Measurements from ENCODE around the gene PPP2R5E.

DNA sequence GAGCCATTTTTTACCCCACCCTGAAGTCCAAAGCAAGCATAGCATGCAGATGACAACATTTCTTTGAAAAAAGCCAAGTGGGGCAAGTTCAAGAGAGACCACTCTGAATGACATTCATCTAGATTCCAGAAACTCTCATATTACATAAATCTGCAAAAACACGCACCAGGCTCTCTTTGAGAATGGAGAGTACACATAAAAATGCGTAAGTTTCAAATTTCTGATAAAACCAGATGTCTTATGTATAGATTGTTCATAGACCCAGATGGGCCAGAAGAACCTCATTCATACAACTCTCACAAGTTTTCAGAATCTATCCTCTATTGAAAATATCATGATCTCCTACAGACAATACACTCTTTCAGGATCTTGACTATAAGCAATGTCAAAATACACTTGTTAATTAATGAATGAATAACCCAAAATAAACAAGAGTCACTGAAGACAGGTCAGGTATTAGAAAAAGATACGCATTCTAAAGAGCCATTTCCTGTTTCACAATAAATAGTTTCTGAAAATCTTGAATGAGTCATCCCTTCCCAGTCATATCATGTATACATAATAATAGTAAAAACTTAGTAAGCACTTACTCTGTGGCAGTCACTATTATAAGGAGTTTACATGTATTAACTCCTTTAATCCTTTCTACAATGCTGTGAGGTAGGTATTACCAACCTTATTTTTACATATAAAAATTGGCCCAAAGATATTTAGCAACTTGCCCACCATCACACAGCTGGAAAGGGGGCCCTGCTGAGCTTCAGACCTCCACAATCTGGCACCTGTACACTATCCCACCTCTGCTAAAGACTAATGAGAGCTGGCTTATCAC, 72.0 kb downstream of the PPP2R5E start:
- no peak for TF ChIP-seq CTCF (conservative IDR thresholded peaks at IDR 0.05 in 1 of 2, IDR thresholded peaks at IDR 0.05 in 1 of 2; ENCODE audit: low read depth in 1 of 2, low read length in 2 of 2)
- no peak for TF ChIP-seq EZH2 (IDR thresholded peaks at IDR 0.05; ENCODE audit: low read length, missing control alignments)
